ENCODE measurements around the gene G3BP1. TPM values are rescaled to one million over a fixed set of nuclear protein-coding genes. Genes with fewer than 3 reads are reported as not detected.

G3BP1 gene
- total and polyA plus RNA-seq, 5 donors from 2014 or later = 108 to 199 (median 181) TPM

DNA sequence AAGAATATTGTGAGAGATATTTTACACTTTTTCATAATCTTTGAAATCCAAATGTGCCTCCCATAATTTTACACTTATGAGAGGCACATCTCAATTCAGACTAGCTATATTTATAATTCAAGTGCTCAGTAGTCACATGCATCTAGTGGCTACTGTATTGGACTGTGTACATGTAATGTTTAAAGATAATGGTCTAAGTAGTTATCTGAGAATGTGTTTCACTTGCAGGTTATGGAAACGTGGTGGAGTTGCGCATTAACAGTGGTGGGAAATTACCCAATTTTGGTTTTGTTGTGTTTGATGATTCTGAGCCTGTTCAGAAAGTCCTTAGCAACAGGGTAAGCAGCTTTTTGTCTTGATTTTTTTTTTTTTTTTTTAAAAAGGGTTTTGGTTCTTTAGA is 28.8 kb downstream of the G3BP1 start:
- H3K27ac ChIP-seq (ENCODE audit: insufficient read depth, low read length, poor library complexity, severe bottlenecking) = no peak overlapping the region
- no peaks in the 10 kb centered on the region for H3K9me3 ChIP-seq (ENCODE audit: control insufficient read depth in 2 of 2, low read length in 2 of 2)
- H3K27me3 Mint-ChIP-seq = no peaks in the 10 kb centered on the region
- H3K36me3 Mint-ChIP-seq = peaks cover 58% of the 10 kb centered on the region
- peaks cover 9 to 17% (median 16%) of the 10 kb centered on the region in 4 donors for H3K4me1 Mint-ChIP-seq
- DNase-seq (no peak), ATAC-seq (ENCODE audit: low read depth in 2 of 2) (no peak)
- peaks cover 93% of the 10 kb centered on the region for H3K36me3 ChIP-seq (ENCODE audit: control insufficient read depth, insufficient read depth, low read length)
- H3K27me3 ChIP-seq (ENCODE audit: control insufficient read depth, insufficient read depth, low read length) = no peaks in the 10 kb centered on the region
- no peak overlapping the region for H3K27ac Mint-ChIP-seq
- H3K9me3 Mint-ChIP-seq = no peaks in the 10 kb centered on the region
- H3K4me3 Mint-ChIP-seq = no peak overlapping the region
- H3K4me3 ChIP-seq (ENCODE audit: low read depth, low read length) = no peak overlapping the region
- H3K4me1 ChIP-seq (ENCODE audit: control insufficient read depth, insufficient read depth, low read length, poor library complexity, severe bottlenecking) = no peaks in the 10 kb centered on the region

DNA sequence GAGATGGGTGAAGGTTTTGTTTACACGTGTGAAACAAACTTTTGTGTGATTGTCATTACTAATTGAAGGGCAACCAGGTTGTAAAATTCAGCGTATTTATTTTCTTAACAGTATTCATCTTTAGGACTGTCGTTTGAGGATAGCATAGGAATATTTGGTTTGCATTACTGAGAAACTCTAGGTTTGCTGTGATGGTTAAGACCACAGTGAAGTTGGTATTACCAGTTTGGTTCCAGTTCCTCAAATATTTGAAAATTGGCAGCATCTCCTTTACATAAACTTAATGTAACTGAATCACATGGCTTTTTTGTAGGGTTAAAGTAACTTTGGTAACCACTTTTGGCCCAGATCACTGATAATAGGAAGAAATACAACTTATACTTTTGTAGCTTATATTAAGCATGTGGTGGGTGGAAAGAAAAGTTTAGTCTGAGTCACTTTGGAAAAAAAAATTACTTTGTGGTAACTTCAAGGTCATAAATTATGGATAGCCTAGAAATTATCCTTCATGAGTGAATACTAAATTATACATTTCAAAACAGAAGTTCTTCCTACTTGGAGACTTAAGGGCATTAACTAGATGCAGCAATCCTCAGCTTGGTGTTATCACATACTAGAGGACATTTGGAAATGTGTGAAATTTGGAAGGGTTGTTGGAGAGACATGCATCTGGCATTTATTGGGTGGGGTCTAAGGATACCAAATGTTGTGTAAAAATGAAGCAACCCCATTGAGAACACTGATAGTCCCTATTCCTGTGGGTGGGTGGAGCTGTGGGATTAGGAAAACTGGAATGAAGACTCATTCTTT is 33.9 kb downstream of the G3BP1 start:
- no peak for ATAC-seq (ENCODE audit: low read depth in 2 of 2)
- no peak overlapping the region for H3K4me3 ChIP-seq (ENCODE audit: low read depth, low read length)
- H3K27ac ChIP-seq (ENCODE audit: insufficient read depth, low read length, poor library complexity, severe bottlenecking) = no peak overlapping the region
- H3K27me3 ChIP-seq (ENCODE audit: control insufficient read depth, insufficient read depth, low read length) = no peaks in the 10 kb centered on the region
- H3K36me3 ChIP-seq (ENCODE audit: control insufficient read depth, insufficient read depth, low read length) = peaks cover 91% of the 10 kb centered on the region
- Mint-ChIP-seq H3K27ac (peak overlapping the region in 1 of 3 donors; percentile 51), H3K4me3 (no peak overlapping the region), H3K9me3 (no peaks in the 10 kb centered on the region), H3K4me1 (peaks cover 0 to 26% (median 16%) of the 10 kb centered on the region in 4 donors), H3K36me3 (peaks cover 32% of the 10 kb centered on the region), H3K27me3 (no peaks in the 10 kb centered on the region)
- H3K4me1 ChIP-seq (ENCODE audit: control insufficient read depth, insufficient read depth, low read length, poor library complexity, severe bottlenecking) = no peaks in the 10 kb centered on the region
- no peak for DNase-seq
- no peaks in the 10 kb centered on the region for H3K9me3 ChIP-seq (ENCODE audit: control insufficient read depth in 2 of 2, low read length in 2 of 2)

DNA sequence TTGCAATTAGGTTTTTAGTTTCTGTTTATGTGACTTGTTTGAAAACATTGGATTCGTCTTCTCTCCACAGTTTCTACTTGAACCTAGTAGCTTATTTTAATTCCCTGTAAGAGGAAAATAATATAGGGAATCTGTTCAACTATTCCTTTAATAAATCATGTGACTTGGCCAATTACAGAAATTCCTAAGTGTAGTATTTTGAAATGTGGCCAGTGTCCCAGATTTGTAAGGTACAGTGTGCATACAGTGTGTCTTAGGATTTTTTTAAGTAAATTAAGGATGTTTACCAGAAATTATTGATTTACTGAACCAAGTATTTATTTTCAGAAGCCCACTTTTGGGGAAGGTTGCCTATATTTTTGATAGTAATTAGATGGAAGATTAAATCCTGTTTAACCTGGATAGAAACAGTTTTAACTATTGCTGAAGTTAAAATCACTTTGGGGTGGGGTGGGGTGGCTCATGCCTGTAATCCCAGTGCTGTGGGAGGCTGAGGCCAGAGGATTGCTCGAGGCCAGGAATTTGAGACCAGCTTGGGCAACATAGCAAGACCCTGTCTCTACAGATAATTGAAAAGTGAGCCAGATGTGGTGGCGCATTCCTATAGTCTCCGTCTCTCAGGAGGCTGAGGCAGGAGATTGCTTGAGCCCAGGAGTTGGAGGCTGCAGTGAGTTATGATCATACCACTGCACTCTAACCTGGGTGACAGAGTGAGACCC is 36.9 kb downstream of the G3BP1 start:
- DNase-seq (no peak), ATAC-seq (ENCODE audit: low read depth in 2 of 2) (no peak)
- Mint-ChIP-seq H3K9me3 (no peaks in the 10 kb centered on the region), H3K4me3 (no peak overlapping the region), H3K36me3 (peaks cover 23% of the 10 kb centered on the region), H3K27me3 (no peaks in the 10 kb centered on the region), H3K27ac (peak overlapping the region in 1 of 3 donors; percentile 54), H3K4me1 (peaks cover 0 to 34% (median 18%) of the 10 kb centered on the region in 4 donors)
- H3K4me1 ChIP-seq (ENCODE audit: control insufficient read depth, insufficient read depth, low read length, poor library complexity, severe bottlenecking) = no peaks in the 10 kb centered on the region
- no peak overlapping the region for H3K27ac ChIP-seq (ENCODE audit: insufficient read depth, low read length, poor library complexity, severe bottlenecking)
- peaks cover 87% of the 10 kb centered on the region for H3K36me3 ChIP-seq (ENCODE audit: control insufficient read depth, insufficient read depth, low read length)
- H3K27me3 ChIP-seq (ENCODE audit: control insufficient read depth, insufficient read depth, low read length) = no peaks in the 10 kb centered on the region
- no peaks in the 10 kb centered on the region for H3K9me3 ChIP-seq (ENCODE audit: control insufficient read depth in 2 of 2, low read length in 2 of 2)
- no peak overlapping the region for H3K4me3 ChIP-seq (ENCODE audit: low read depth, low read length)

DNA sequence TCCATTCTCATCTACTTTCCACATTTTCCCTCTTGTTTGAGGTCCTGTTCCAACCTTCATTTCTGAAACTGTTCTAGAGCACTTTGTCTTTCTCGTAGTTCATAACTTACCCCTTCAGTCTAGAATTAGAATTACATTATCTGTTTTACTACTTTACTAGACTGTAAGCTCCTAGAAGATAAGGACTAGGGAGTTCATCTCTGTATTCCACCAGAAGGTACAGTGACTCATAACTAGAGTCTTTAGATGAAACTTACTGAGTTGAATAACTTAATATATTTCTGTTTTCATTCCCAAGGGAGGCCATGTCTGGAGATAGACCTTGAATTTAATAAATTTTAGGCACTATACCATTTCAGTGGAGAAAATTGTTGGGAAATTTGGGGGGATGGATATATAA is 38.7 kb downstream of the G3BP1 start:
- no peaks in the 10 kb centered on the region for H3K9me3 Mint-ChIP-seq
- Histone ChIP-seq H3K4me3 (ENCODE audit: low read depth, low read length) (no peak overlapping the region), H3K27me3 (ENCODE audit: control insufficient read depth, insufficient read depth, low read length) (no peaks in the 10 kb centered on the region), H3K9me3 (ENCODE audit: control insufficient read depth in 2 of 2, low read length in 2 of 2) (no peaks in the 10 kb centered on the region), H3K4me1 (ENCODE audit: control insufficient read depth, insufficient read depth, low read length, poor library complexity, severe bottlenecking) (no peaks in the 10 kb centered on the region), H3K36me3 (ENCODE audit: control insufficient read depth, insufficient read depth, low read length) (peaks cover 72% of the 10 kb centered on the region), H3K27ac (ENCODE audit: insufficient read depth, low read length, poor library complexity, severe bottlenecking) (no peak overlapping the region)
- peaks cover 16% of the 10 kb centered on the region for H3K36me3 Mint-ChIP-seq
- DNase-seq (no peak), ATAC-seq (ENCODE audit: low read depth in 2 of 2) (no peak)
- no peaks in the 10 kb centered on the region for H3K27me3 Mint-ChIP-seq
- H3K4me3 Mint-ChIP-seq = no peak overlapping the region
- H3K27ac Mint-ChIP-seq = peak overlapping the region in 1 of 3 donors; percentile 72
- H3K4me1 Mint-ChIP-seq = peaks cover 0 to 36% (median 18%) of the 10 kb centered on the region in 4 donors

DNA sequence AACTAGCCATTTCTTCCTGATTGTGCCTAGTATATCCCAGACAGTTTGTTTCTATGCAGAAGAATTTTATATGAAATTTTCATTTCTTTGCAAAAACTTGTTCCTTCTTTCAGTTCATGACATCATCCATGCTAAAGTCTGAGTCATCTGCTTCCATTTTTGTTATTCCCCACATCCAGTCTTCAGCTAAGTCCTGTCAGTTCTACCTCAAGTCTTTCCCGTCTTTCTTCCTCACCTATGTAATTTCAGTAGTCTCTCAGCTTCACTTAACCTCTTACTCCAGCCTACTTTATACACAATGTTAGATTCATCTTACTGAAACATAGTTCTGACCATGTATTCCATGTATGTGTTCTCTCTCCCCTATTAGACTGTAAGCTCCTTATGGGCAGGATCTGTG is 39.1 kb downstream of the G3BP1 start:
- Mint-ChIP-seq H3K4me1 (peaks cover 0 to 34% (median 16%) of the 10 kb centered on the region in 4 donors), H3K4me3 (no peak overlapping the region), H3K27ac (peak overlapping the region in 1 of 3 donors; percentile 72), H3K36me3 (peaks cover 15% of the 10 kb centered on the region), H3K27me3 (no peaks in the 10 kb centered on the region), H3K9me3 (no peaks in the 10 kb centered on the region)
- H3K9me3 ChIP-seq (ENCODE audit: control insufficient read depth in 2 of 2, low read length in 2 of 2) = no peaks in the 10 kb centered on the region
- H3K4me1 ChIP-seq (ENCODE audit: control insufficient read depth, insufficient read depth, low read length, poor library complexity, severe bottlenecking) = no peaks in the 10 kb centered on the region
- ATAC-seq (ENCODE audit: low read depth in 2 of 2) = no peak
- DNase-seq = no peak
- no peak overlapping the region for H3K27ac ChIP-seq (ENCODE audit: insufficient read depth, low read length, poor library complexity, severe bottlenecking)
- no peaks in the 10 kb centered on the region for H3K27me3 ChIP-seq (ENCODE audit: control insufficient read depth, insufficient read depth, low read length)
- peaks cover 68% of the 10 kb centered on the region for H3K36me3 ChIP-seq (ENCODE audit: control insufficient read depth, insufficient read depth, low read length)
- H3K4me3 ChIP-seq (ENCODE audit: low read depth, low read length) = no peak overlapping the region

DNA sequence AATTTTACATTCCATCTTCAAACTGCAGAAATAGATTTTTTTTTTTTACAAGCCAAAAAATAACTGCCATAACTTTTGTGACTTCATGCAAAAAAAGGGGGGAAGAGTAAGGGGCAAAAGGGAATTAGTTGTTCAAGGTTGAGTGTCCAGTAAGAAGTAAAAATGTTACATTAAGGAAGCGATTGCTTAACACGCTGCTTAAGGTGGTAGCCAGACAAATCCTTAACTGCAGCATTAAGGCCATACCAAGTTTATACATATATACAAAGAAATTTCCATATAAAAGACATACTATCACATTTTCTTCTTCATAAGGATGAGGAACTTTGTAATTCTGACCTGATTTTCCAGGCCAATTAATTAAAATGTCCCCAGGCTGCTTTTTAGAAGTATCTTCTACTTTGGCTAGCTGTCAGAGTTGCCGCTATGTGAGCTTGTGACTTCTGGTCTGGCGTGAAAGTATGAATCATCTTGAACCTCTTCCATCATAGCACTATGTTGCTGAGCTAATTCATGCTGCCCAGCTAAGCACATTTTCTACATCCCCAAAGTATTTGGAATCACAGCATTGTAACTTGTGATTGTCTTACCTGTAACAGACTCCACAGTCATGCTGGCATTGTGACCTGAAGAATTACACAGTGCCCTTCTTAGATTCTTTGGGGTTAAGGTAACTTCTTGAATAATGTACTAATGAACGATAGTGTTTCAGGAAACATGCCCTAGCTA is 40.0 kb downstream of the G3BP1 start:
- Mint-ChIP-seq H3K27ac (peak overlapping the region in 2 of 3 donors; percentile 14 to 76), H3K4me3 (no peak overlapping the region), H3K9me3 (no peaks in the 10 kb centered on the region), H3K36me3 (peaks cover 15% of the 10 kb centered on the region), H3K4me1 (peaks cover 0 to 33% (median 13%) of the 10 kb centered on the region in 4 donors), H3K27me3 (no peaks in the 10 kb centered on the region)
- H3K4me3 ChIP-seq (ENCODE audit: low read depth, low read length) = no peak overlapping the region
- H3K36me3 ChIP-seq (ENCODE audit: control insufficient read depth, insufficient read depth, low read length) = peaks cover 59% of the 10 kb centered on the region
- DNase-seq (no peak), ATAC-seq (ENCODE audit: low read depth in 2 of 2) (no peak)
- H3K27me3 ChIP-seq (ENCODE audit: control insufficient read depth, insufficient read depth, low read length) = no peaks in the 10 kb centered on the region
- no peak overlapping the region for H3K27ac ChIP-seq (ENCODE audit: insufficient read depth, low read length, poor library complexity, severe bottlenecking)
- no peaks in the 10 kb centered on the region for H3K4me1 ChIP-seq (ENCODE audit: control insufficient read depth, insufficient read depth, low read length, poor library complexity, severe bottlenecking)
- H3K9me3 ChIP-seq (ENCODE audit: control insufficient read depth in 2 of 2, low read length in 2 of 2) = no peaks in the 10 kb centered on the region

DNA sequence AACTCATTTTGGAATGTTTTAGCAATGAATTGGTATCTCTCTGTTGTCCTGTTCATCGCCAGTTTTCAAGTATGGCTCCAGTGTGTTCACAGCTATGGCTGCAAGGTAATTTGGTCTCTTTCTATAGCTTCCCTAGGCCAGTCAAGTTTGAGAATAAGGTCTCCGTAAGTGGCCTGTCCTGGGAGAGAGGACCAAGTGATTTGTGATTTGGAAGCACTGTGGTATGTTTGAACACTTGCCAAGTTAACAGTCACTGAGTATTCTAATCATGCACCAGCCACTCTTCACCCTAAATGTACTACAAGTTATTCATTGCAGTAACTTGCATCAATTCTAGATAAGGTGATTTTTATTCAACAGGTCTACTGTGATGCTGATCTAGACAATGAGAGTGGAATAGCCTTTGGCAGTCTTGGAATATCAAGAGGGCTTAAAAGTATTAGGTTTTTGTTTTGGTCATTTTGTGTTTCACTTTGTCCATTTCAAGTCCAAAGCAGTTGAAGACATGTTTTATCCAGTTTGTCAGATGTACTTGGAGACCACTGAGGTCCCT is 41.1 kb downstream of the G3BP1 start:
- H3K9me3 ChIP-seq (ENCODE audit: control insufficient read depth in 2 of 2, low read length in 2 of 2) = no peaks in the 10 kb centered on the region
- Mint-ChIP-seq H3K27ac (peak overlapping the region in 1 of 3 donors; percentile 76), H3K4me1 (peaks cover 0 to 29% (median 10%) of the 10 kb centered on the region in 4 donors), H3K36me3 (peaks cover 15% of the 10 kb centered on the region), H3K4me3 (no peak overlapping the region), H3K27me3 (no peaks in the 10 kb centered on the region), H3K9me3 (no peaks in the 10 kb centered on the region)
- no peak overlapping the region for H3K4me3 ChIP-seq (ENCODE audit: low read depth, low read length)
- ATAC-seq (ENCODE audit: low read depth in 2 of 2) = no peak
- no peak for DNase-seq
- H3K27me3 ChIP-seq (ENCODE audit: control insufficient read depth, insufficient read depth, low read length) = no peaks in the 10 kb centered on the region
- H3K4me1 ChIP-seq (ENCODE audit: control insufficient read depth, insufficient read depth, low read length, poor library complexity, severe bottlenecking) = no peaks in the 10 kb centered on the region
- no peak overlapping the region for H3K27ac ChIP-seq (ENCODE audit: insufficient read depth, low read length, poor library complexity, severe bottlenecking)
- H3K36me3 ChIP-seq (ENCODE audit: control insufficient read depth, insufficient read depth, low read length) = peaks cover 51% of the 10 kb centered on the region

Data from CD4-positive, CD25-positive, alpha-beta regulatory T cell (primary cell).